ENCODE results near the gene MRPS2.
"Not testable (repeated sequence)": the region's sequence is repeated elsewhere in the genome, so short reads cannot be mapped to it uniquely, and the experiment has no call there.

Gene MRPS2

DNA sequence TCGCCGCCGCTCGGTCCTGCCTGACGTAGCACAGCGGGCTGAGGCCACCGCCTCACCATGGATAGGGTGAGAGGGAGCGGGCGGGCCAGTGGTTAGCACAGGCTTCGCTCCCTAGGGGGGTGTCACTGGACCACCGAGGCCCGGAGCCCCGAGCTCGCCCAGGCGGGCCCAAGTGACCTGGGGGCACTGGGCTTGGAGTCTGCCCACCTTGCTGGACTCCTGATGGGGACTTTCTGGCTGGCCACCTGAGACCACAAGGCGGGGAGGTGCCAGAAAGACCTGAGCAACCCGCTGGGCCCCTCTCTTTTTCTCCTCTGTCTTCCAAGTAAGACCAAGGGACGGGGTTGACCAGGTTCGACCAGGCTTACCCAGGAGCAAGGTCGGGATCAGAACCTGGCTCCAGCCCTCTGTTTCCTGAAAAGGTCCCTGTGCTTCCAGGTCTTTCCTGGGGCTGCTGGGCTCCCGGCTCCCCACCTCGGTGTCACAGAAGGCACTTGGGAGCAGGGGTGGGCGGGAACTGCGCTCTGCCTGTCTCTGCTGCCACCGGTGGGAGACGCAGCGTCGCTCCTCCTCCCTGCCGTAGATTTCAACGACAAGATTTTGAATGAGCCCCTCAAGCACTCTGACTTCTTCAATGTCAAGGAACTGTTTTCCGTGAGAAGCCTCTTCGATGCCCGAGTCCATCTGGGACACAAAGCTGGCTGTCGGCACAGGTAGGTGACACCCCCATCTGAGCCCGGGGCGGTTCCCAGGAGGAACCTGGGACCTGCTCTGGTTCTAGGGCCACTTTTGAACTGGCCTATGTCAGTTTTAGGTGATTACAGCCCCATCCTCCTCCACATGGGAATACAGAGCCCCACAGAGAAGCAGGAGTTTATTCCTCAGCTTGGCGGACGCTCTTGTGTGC is 1.0 kb downstream of the MRPS2 start:
- FAIRE-seq: no peak

DNA sequence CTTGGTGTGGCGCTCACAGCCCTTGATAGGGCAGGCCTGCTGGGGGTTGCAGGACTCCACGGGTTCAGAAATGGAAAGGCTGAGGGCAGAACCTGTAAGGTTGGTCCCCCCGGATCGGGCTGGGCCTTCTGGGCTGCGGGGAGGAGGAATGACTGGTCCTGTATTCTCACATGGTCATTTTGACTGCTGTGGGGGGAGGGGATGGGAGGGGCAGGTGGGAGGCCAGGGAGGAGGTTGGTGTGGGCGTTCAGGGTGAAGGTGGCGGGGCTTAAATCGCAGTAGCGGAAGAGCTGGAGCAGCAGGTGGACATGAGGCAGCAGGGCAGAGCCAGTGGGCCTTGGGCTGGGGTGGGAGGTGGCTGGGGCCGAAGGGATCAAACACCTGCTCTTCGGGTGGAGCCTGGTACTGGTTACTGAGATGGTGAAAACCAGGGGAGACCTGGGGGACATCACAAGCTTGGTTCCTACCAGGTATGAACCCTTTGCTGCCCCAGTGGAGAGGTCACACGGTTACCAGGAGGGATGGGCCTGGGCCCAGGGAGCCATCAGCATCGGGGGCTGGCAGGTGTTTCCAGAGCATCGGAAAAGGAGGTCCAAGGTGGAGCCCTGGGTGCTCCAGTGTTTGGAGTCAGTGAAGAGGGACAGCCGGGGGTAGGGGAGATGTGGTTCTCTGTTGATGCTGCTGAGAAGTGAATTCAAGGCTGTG is 1.8 kb downstream of the MRPS2 start:
- no peak for FAIRE-seq

DNA sequence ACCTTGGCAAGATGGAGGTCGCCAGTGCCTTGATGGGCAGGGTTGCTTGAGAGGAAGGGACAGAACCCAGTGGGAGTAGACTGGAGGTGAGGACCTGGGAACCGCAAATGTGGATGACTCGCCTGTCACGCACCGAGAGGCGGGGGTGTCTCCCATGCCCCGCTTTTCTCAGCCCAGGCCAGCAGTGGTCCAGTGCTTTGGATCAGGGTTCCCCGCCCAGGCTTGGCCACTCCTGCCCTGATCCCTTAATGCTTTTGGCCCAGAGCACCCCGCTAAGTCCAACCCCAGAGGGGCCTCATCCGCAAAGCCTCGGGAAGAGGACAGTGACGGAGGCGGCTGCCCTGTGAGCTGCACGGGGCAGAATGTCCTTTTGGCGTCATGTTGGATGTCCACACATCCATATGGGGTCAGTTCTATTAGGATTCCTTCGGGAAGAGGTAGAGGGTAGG is 2.4 kb downstream of the MRPS2 start:
- FAIRE-seq: no peak

DNA sequence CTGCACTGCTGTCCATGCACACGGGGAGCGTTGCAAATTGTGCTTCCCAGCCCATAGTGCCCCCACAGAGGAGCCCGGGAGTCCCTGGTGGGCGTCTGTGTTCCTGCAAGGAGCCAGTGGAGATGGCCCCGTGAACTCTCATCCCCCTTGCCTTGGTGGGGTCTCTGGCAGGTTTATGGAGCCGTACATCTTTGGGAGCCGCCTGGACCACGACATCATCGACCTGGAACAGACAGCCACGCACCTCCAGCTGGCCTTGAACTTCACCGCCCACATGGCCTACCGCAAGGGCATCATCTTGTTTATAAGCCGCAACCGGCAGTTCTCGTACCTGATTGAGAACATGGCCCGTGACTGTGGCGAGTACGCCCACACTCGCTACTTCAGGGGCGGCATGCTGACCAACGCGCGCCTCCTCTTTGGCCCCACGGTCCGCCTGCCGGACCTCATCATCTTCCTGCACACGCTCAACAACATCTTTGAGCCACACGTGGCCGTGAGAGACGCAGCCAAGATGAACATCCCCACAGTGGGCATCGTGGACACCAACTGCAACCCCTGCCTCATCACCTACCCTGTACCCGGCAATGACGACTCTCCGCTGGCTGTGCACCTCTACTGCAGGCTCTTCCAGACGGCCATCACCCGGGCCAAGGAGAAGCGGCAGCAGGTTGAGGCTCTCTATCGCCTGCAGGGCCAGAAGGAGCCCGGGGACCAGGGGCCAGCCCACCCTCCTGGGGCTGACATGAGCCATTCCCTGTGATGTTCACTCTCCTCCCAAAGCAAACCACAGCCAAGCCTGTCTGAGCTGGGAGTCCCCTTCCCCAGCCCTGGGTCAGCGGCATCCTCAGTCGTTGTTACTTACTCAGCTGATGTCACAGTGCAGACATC is 3.1 kb downstream of the MRPS2 start:
- no peak for FAIRE-seq

DNA sequence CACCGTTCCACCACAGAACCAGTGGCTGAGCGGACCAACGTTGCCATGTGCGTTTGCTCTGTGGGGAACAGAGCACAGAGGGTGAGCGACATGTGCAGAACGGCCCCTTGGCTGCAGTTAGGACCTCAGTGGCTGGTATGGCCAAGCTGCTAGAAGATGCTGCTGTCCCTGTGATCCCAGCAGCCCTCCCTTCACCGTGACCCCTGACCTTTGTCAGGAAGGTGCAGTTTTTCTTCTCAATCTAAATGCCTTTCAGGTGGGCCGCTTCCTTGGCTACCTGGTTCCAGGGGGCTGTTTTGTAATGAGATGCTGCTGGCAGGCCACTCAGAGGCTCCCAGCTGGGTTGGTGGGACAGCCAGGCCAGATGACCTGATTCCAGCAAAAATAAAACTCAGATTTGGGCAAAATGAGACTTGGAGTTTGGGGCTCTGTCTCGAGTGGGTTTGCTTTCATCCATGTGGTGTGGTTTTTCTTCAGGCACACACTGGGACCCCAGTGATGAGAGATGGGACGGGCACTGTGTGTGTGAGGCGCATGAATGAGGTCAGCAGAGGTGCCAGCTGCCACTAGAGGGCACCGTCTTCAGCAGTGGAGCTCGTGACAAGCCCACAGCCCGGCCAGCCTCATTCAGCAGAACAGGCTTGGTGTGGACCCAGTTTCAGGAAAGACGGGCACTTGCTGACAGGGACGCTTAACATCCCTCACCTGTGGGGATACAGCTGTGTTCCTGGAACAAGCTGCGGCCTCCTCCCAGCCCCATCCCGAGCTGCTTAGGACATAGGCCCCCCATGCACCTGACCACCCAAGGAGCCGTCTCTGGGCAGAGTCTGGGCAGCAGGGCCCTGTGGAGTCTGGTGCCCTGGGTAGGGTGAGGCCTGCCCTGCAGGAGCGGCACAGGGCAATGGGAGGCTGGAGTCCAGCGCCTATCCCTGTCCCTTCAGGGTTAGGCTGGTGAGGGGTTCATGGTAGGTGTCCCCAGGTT is 4.1 kb downstream of the MRPS2 start:
- no peak for FAIRE-seq

DNA sequence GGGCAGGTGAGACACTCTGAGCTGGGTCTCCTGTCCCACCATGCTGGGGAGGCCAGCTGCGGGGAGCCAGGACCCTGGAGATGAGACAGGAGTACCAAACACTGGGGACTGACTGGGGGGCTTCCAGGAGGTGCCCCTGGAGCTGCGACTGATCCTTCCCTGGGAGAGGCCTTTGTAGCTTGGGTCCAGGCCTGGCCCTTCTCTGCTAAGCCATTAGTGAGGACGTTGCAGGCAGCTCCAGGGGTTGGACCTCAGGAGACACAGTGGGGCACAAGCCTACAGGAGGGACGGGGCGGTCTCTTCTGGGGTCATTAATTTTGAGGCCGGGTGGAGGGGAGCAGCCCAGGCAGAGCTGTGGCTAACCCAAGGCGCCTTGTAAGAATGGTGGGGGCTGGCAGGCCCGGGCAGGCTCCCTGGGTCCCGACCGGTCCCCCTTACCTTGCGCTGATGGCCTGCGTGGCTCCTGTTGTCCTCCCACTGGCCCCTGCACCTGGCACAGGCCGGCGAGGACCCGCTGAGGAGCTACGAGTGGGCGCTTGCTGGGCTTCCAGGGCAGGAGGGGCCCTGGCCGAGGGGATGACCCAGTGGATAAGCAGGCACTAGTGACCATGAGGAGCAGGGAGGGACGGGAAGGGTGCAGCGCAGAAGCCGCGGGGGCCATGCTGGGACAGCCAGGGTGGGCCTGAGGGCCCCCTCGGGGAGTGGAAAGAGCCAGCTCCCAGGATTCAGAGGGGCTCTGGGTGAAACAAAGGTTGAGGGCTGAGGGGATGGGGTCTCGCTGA is 5.1 kb downstream of the MRPS2 start:
- FAIRE-seq: no peak

GRCh38 chr9:135506327-135507103 is 6.0 kb downstream of the MRPS2 start:
- FAIRE-seq: no peak

DNA sequence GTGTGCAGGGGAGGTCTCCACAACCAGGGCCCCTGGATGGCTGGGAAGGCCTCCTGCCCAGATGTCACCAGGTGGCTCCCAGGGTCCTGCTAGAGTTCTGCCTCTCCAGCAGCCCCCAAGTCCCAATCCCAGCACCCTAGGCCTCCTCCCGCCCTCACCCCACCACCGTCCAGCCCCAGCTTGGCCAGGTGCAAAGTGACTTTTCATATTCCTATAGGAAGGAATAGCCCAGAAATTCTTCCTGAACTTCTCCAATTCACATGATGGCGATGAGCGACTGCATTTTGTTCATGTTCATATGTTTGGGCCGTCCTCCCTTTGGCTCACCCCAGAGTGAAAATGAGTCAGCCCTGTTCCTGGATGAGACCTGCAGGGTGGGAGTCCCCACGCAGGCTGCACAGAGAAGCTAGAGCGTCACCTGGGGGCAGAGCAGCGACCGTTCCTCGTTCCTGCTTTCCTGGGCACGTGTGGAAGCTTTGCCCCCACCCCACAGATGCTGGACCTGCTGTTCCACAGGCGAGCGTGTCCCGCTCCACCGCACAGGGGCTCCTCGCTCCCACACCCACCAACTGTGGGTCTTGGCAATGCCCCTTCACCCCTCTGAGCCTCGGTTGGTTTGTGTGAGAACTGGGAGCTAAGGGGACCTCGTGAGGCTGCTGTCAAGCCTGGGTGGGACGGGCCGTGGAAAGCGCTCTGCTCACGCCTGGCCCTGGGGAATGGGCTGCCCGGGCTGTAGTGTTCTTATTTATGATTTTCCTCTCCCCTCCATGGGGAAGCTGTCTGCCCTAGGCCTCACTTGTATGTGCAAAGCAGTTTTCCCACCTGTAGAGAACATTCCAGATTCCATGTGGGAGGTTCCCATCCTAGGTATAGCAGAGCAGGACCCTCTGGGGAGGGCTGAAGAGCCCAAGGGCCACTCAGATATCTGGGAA is 6.9 kb downstream of the MRPS2 start:
- FAIRE-seq: no peak

GRCh38 chr9:135508211-135508820 is 7.8 kb downstream of the MRPS2 start:
- FAIRE-seq: no peak

DNA sequence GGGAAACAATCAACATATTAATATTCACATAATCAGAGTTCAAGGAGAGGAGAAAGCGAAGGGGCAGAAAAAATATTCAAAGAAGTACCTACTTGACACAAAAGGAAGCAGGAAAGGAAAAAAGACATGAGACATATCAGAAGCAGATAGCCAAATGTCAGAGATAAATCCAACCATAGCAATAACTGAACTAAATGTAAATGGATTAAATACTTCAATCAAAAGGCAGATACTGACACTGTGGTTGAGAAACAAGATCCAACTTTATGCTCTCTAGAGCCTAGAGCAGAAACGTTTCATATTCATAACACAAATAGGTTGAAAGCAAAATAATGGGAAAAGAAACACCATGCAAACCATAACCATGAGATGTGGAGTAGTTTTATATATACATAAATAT is 9.0 kb downstream of the MRPS2 start:
- FAIRE-seq: no peak

GRCh38 chr9:135512241-135512603 is 11.7 kb downstream of the MRPS2 start:
- no peak for FAIRE-seq

GRCh38 chr9:135512904-135513303 is 12.4 kb downstream of the MRPS2 start:
- no peak for FAIRE-seq

- FAIRE-seq: no peak
Observed at GRCh38 chr9:135513351-135513846, 12.9 kb downstream of the MRPS2 start.

DNA sequence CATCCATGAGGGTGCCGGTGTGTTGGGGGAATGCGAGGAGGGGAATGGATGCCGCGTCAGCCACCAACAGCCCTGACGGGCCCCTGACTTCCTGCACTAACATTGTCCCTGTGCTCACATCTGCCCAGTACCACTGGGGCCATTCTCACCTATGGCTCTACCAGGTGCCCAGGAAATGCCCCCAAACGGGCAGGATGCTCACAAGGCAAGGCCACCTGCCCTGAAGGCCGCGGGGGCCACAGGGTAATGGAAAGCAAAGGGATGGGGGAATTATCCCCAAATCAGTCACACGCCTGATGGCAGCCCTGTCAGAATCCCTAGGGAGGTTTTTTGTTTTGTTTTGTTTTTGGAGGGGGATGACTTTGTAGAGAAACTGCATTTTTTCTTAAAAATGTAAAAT is 13.4 kb downstream of the MRPS2 start:
- not testable (repeated sequence) for FAIRE-seq

- no peak for FAIRE-seq
Observed at GRCh38 chr9:135514342-135515082, 14.0 kb downstream of the MRPS2 start.

DNA sequence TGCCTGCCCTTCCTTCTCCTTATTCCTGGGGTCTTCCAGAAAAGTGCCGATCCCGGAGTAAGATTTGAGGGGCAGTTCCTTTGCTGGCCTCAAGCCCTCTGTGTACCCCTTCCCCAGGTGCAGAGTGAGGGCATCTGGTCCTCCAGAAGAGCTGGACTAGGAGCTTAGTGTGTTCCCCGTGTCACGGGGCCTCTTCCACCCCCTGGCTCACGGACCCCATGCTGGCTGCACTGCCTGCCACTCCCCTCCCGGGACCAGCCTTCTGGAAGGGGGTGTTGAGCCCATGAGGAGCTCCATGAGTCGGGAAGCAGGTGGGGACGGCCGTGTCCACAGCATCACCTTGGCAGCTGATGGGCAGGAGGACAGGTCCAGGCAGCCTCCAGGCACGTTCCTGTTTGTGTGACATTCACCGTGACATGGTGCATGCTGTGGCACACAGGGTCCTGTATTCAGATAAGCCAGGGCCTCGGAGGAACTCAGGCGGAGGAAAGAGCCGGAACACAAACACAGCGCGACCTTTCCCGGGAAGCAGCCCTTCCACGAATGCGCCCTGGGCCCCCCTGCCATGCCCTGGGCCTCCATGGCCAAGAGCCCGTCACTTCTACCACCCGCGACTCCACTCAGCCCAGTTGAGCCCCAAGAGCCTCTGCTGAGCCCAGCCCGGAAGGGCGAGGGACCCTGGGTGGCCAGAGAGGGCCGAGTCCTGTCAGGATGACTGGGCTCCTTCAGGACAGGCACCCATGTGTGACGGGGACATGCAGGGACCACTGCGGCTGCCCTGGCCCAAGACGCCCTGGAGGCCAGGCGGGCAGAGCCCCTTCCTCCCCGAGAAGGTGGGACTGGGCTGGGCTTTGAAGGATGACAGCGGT is 14.8 kb downstream of the MRPS2 start:
- no peak for FAIRE-seq

Measured in A204.1 (cell line).